Stimulated activated CD4-positive, alpha-beta T cell treated with anti-CD3 and anti-CD28 coated beads, Interleukin-12 subunit alpha, Interleukin-12 subunit beta, amount 100 ng/mL, for 4 hours (primary cell): ENCODE measurements around the gene CLINT1.
"Not testable (repeated sequence)": the region's sequence is repeated elsewhere in the genome, so short reads cannot be mapped to it uniquely, and the experiment has no call there.

Experiments
- DNase-seq: peaks from one replicate; pipeline ENCODE4 v3.0.0-alpha.2; 2020

CLINT1 gene

GRCh38 chr5:157858527-157859226, at the start of gene CLINT1:
Gene CLINT1, minus strand, starts transcription at chr5:157859145. Its CDS starts 175 bp downstream, at chr5:157858970.
- peak; percentile 86 for DNase-seq

GRCh38 chr5:157908459-157908858, 49.5 kb upstream of the CLINT1 start:
- no peak for DNase-seq

GRCh38 chr5:157907479-157907878, 48.5 kb upstream of the CLINT1 start:
- no peak for DNase-seq

GRCh38 chr5:157903117-157903450, 44.1 kb upstream of the CLINT1 start:
- DNase-seq: no peak

- no peak for DNase-seq
Measured at GRCh38 chr5:157902449-157903116, 43.6 kb upstream of the CLINT1 start.

- DNase-seq: no peak
Measured at GRCh38 chr5:157900644-157901043, 41.7 kb upstream of the CLINT1 start.

GRCh38 chr5:157893611-157894010, 34.7 kb upstream of the CLINT1 start:
- DNase-seq: no peak

GRCh38 chr5:157892974-157893373, 34.0 kb upstream of the CLINT1 start:
- no peak for DNase-seq

GRCh38 chr5:157890836-157891597, 32.1 kb upstream of the CLINT1 start:
- DNase-seq: no peak

- no peak for DNase-seq
Measured at GRCh38 chr5:157888814-157889532, 30.0 kb upstream of the CLINT1 start.

- no peak for DNase-seq
Measured at GRCh38 chr5:157886796-157887380, 27.9 kb upstream of the CLINT1 start.

- DNase-seq: not testable (repeated sequence)
Measured at GRCh38 chr5:157885051-157885450, 26.1 kb upstream of the CLINT1 start.

- not testable (repeated sequence) for DNase-seq
Measured at GRCh38 chr5:157881498-157881897, 22.6 kb upstream of the CLINT1 start.

- no peak for DNase-seq
Measured at GRCh38 chr5:157877821-157878220, 18.9 kb upstream of the CLINT1 start.

- no peak for DNase-seq
Measured at GRCh38 chr5:157874861-157875260, 15.9 kb upstream of the CLINT1 start.

- no peak for DNase-seq
Measured at GRCh38 chr5:157870837-157871834, 12.2 kb upstream of the CLINT1 start.

GRCh38 chr5:157867751-157868387, 8.9 kb upstream of the CLINT1 start:
- no peak for DNase-seq

GRCh38 chr5:157866536-157866935, 7.6 kb upstream of the CLINT1 start:
- no peak for DNase-seq

GRCh38 chr5:157865781-157866180, 6.8 kb upstream of the CLINT1 start:
- DNase-seq: no peak

- DNase-seq: no peak
Measured at GRCh38 chr5:157864067-157864466, 5.1 kb upstream of the CLINT1 start.
